Left lung (tissue), 10 donors: Measurements from ENCODE around the gene CDH4. TPM values are rescaled to one million over a fixed set of nuclear protein-coding genes. Genes with fewer than 3 reads are reported as not detected.

Experiments
- ATAC-seq: fragments of 200-7000 bp; cut with Tn5 transposase; one replicate; pipeline ENCODE4 v1.9.1; 2020; ENCODE audit warnings: moderate library complexity
- DNase-seq, 4 donors: peaks; one replicate each; pipeline ENCODE4 v3.0.0-alpha.2; 2013 to 2020
- H3K27ac ChIP-seq, 2 donors: fragments of 200-600 bp; sonication (generic) in 1 of 2; one replicate each; pipeline versions ENCODE4 v1.5.0 to v1.8.0; 2020 to 2021
- H3K27me3 ChIP-seq, 2 donors: fragments of 200-600 bp; sonication (generic) in 1 of 2; one replicate each; pipeline versions ENCODE4 v1.5.0 to v1.8.0; 2020 to 2021
- H3K36me3 ChIP-seq, 2 donors: fragments of 200-600 bp; sonication (generic) in 1 of 2; one replicate each; pipeline versions ENCODE4 v1.5.0 to v1.8.0; 2020 to 2021
- H3K4me1 ChIP-seq, 2 donors: fragments of 200-600 bp; one replicate each; pipeline ENCODE4 v1.8.0; 2021
- H3K4me3 ChIP-seq, 2 donors: fragments of 200-600 bp; sonication (generic) in 1 of 2; one replicate each; pipeline versions ENCODE4 v1.5.0 to v1.8.0; 2020 to 2021; ENCODE audit warnings: mild to moderate bottlenecking in 1 of 2
- H3K9me3 ChIP-seq, 2 donors: fragments of 200-600 bp; sonication (generic) in 1 of 2; one replicate each; pipeline versions ENCODE4 v1.5.0 to v1.8.0; 2020 to 2021
- intact Hi-C, 2 donors: fragments of 100-400 bp; cut with DNase I; formaldehyde crosslinking; loops; one replicate each; pipeline versions ENCODE4 v1.11.2 to v1.14.2; 2022
- polyA plus RNA-seq, 6 donors: library from polyadenylated mRNA; unstranded; fragments of 120-200 nt; gene quantifications; one replicate each; pipeline ENCODE4 v1.2.1, GENCODE V29; 2013; ENCODE audit not compliant: insufficient read length in 6 of 6
- total RNA-seq, 2 donors: library from RNA; stranded (reverse); fragmentation: NEBNext Ultra II Directional; extraction: Animal tissue kit (Norgen Biotek cat#: 25700); gene quantifications; one replicate each; pipeline ENCODE4 v1.2.1, GENCODE V29; 2021
- TF ChIP-seq, protein P1 (sequence below), 2 donors: fragments of 200-600 bp; sonication (generic) in 1 of 2; IDR thresholded peaks; one replicate each; pipeline versions ENCODE4 v1.5.0 to v1.8.0; 2021; ENCODE audit warnings: antibody characterized with exemption in 2 of 2
- donor health status: DM: no; HTN: yes; CAD: no.
- donor health status: DM: no; HTN: no; CAD: no.

CDH4 gene
- total and polyA plus RNA-seq, 8 donors: 0.24 to 10.8 (median 5.1) TPM

DNA sequence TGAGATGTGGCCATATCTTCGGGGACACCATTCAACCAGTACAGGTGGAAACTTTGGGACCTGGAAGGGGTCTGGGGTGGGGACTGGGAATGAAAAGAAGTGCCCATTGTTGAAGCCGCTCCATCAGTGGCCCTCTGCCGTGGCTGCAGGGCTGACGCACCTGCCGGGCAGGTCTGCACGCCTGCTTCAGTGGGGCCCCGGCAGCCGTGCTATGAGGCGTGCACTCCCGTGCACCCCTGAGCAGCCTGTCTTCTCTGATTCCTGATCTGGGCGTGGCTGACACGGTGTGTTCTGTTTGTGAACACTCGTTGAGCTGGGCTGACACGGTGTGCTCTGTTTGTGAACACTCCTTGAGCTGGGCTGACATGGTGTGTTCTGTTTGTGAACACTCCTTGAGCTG lies 657.8 kb downstream of the CDH4 start:
- TF ChIP-seq, protein P1, sequence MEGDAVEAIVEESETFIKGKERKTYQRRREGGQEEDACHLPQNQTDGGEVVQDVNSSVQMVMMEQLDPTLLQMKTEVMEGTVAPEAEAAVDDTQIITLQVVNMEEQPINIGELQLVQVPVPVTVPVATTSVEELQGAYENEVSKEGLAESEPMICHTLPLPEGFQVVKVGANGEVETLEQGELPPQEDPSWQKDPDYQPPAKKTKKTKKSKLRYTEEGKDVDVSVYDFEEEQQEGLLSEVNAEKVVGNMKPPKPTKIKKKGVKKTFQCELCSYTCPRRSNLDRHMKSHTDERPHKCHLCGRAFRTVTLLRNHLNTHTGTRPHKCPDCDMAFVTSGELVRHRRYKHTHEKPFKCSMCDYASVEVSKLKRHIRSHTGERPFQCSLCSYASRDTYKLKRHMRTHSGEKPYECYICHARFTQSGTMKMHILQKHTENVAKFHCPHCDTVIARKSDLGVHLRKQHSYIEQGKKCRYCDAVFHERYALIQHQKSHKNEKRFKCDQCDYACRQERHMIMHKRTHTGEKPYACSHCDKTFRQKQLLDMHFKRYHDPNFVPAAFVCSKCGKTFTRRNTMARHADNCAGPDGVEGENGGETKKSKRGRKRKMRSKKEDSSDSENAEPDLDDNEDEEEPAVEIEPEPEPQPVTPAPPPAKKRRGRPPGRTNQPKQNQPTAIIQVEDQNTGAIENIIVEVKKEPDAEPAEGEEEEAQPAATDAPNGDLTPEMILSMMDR (IDR thresholded peaks at IDR 0.05): no peak
- Histone ChIP-seq H3K4me3 (no peak overlapping the region), H3K9me3 (peaks cover 0 to 11% of the 10 kb centered on the region in 2 donors), H3K4me1 (no peaks in the 10 kb centered on the region), H3K27me3 (peaks cover 0 to 57% of the 10 kb centered on the region in 2 donors), H3K27ac (no peak overlapping the region), H3K36me3 (no peaks in the 10 kb centered on the region)
- intact Hi-C loops: no loop called here
- ATAC-seq (no peak), DNase-seq (peak in 1 of 4 donors; percentile 38)

DNA sequence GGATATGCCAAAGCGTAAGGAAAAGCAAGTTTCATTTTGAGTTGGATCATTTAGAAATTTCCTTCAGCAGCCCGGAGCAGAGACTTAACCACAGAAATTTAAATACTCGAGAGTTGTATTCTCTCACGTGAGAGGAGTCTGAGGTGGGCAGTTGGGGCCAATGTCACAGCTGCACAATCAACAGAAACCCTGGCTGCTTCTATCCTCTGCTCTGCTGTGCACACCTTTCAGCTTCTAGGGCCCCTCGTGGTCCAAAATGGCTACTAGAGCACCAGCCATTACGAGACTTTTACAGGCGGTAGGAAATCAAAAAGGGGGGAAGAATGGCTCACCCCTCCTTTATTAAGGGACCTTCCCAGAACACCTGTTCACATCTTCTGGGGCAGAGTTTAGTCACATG lies 659.8 kb downstream of the CDH4 start:
- ATAC-seq: no peak
- no peaks in the 10 kb centered on the region for H3K36me3 ChIP-seq
- H3K27me3 ChIP-seq: peaks cover 0 to 66% of the 10 kb centered on the region in 2 donors
- no peak overlapping the region for H3K4me3 ChIP-seq
- intact Hi-C loops: no loop called here
- H3K27ac ChIP-seq: no peak overlapping the region
- H3K4me1 ChIP-seq: no peaks in the 10 kb centered on the region
- DNase-seq: no peak
- peaks cover 0 to 11% of the 10 kb centered on the region in 2 donors for H3K9me3 ChIP-seq
- TF ChIP-seq, protein P1 (IDR thresholded peaks at IDR 0.05): no peak

DNA sequence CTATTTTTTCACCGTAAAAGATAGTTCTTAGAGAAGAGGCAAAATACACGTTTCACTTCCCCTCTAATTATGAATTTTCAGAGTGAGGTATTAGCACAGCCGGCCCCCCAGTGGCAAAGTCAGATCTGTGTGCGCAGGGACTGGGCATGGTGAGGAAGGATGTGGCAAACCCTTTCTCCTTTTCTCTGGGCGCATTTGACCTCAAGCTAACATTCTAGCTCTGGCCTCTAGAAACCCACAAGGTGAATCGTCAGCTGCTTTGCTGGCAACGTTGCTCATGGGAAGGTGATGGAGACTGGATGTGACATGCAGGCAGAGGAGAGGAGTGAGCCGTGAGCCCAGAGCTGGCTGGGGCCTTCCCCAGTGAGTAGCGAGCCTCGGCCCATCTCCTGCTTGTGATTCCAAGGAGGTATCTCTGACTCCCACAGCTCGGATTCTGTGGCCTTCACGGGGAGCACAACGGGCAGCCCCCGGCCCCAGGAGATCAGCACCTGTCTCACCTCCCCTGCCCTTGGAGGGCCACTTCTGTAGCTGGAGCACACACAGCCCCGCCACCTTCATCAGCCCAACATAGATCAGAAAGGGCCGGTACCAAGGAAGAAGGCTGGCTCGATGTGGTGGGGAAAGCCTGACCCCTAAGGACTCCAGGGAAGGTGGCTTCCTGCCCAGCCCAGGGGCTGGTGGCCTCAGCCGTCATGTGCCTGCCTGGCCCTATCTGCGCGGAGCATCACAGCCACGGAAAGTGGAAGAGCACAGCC lies 660.8 kb downstream of the CDH4 start:
- H3K36me3 ChIP-seq: no peaks in the 10 kb centered on the region
- H3K4me3 ChIP-seq: no peak overlapping the region
- H3K9me3 ChIP-seq: peaks cover 0 to 11% of the 10 kb centered on the region in 2 donors
- peak in 1 of 4 donors; percentile 58 for DNase-seq
- no peaks in the 10 kb centered on the region for H3K4me1 ChIP-seq
- H3K27me3 ChIP-seq: peaks cover 0 to 66% of the 10 kb centered on the region in 2 donors
- TF ChIP-seq, protein P1 (IDR thresholded peaks at IDR 0.05): no peak
- H3K27ac ChIP-seq: no peak overlapping the region
- no peak for ATAC-seq
- intact Hi-C loops: no loop called here

DNA sequence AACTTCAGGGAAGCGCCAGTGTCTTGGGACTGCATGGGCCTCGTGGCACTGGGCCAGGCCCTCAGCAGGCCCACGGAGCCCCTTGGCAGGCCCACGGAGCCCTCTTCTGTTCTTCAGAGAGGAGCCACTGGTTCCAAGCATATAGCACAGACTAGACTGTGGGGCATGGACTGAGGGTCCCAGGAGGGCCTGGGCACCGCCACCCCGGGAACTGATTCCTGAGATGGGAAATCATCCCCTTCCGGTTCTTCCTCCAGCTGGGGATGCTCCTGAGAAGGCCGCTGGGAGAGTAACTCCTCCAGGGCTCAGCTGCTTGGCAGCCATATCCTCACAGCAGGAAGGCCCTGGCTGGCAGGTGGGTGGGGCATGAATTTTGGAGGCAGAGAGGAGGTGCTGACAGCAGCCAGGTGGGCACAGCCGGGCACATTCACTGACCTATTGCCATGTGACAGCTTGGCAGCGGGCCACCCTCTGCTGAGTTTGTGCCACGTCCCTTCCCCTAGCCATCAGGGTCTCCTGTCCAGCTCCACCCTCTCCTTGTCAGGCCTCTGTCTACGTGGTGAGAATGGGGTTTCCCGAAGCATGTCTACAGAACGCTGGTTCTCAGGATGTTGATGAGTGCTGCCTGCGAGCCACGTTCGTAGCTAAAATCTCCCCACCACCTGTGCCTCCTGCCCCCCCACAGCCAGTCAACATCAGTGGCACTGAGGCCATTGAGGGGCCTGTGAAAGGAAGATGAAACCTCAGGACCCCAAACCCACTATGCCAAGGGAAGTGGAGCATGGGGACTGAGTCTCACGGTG lies 661.6 kb downstream of the CDH4 start:
- Histone ChIP-seq H3K4me3 (no peak overlapping the region), H3K9me3 (peaks cover 0 to 11% of the 10 kb centered on the region in 2 donors), H3K4me1 (no peaks in the 10 kb centered on the region), H3K36me3 (no peaks in the 10 kb centered on the region), H3K27me3 (peaks cover 0 to 61% of the 10 kb centered on the region in 2 donors), H3K27ac (no peak overlapping the region)
- DNase-seq: peak in 1 of 4 donors; percentile 57
- TF ChIP-seq, protein P1 (IDR thresholded peaks at IDR 0.05): no peak
- intact Hi-C loops: no loop called here
- no peak for ATAC-seq

DNA sequence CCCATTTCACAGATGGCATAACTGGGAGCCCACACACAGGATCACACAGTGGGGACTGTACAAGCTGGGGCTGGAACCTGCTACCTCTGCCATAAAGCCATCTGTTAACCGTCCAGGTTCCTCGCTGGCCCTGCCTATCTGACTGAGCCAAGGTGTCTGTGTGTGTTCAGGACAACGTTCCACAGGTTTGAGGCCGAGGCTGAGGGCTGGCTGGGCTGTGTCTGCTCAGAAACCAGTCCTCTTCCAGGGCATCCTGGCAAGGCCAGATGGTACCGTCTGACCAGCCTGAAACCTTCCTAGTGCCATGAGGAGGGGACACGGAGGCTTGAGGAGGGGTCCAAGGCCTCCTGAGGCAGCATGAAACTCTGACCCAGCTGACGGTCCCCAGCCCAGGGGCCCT lies 663.0 kb downstream of the CDH4 start:
- peak in 1 of 4 donors; percentile 53 for DNase-seq
- intact Hi-C loops: no loop called here
- no peak for ATAC-seq
- H3K27ac ChIP-seq: no peak overlapping the region
- no peaks in the 10 kb centered on the region for H3K4me1 ChIP-seq
- TF ChIP-seq, protein P1 (IDR thresholded peaks at IDR 0.05): no peak
- H3K27me3 ChIP-seq: peaks cover 0 to 49% of the 10 kb centered on the region in 2 donors
- H3K4me3 ChIP-seq: no peak overlapping the region
- H3K9me3 ChIP-seq: peaks cover 0 to 11% of the 10 kb centered on the region in 2 donors
- no peaks in the 10 kb centered on the region for H3K36me3 ChIP-seq
